NCI-H82 (cell line): ENCODE data around the gene PDPN.
"Not testable (repeated sequence)": the region's sequence is repeated elsewhere in the genome, so short reads cannot be mapped to it uniquely, and the experiment has no call there.

Source experiments
- DNase-seq: peaks from one replicate; lab custom pipeline; 2025; lab: John Stamatoyannopoulos, UW

PDPN gene

DNA sequence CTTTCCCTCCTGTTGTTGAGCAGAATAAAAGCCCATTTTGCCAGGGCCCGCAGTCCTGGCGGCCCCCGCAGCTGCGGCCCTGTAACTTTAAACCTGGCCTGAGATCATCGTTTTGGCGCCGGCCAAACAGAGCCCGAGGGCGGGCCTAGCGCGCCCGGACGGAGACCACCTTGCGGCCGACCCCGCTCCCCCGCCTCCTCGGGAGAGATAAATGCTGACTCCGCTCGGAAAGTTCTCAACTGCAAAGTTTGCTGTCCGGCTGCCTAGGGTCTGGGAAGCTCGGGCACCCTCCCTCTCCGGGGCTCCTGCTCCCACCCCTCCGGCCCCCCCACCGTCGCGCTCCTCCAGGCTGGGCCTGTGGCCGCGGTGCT is at the start of gene PDPN:
Gene PDPN, plus strand, starts transcription at position 238 of the 371 bp plus-strand sequence. CDS start 202 bp downstream, outside the sequence.
- no peak for DNase-seq

GRCh38 chr1:13535227-13535626 is 48.4 kb upstream of the PDPN start:
- DNase-seq, result no peak

- peak; percentile 48 for DNase-seq
Observed at GRCh38 chr1:13536571-13536970, 47.1 kb upstream of the PDPN start.

GRCh38 chr1:13538832-13539231 is 44.8 kb upstream of the PDPN start:
- no peak for DNase-seq

- DNase-seq, result no peak
Observed at GRCh38 chr1:13539683-13540082, 43.9 kb upstream of the PDPN start.

- DNase-seq, result no peak
Observed at GRCh38 chr1:13540866-13541265, 42.8 kb upstream of the PDPN start.

GRCh38 chr1:13541435-13542215 is 42.0 kb upstream of the PDPN start:
- DNase-seq, result no peak

DNA sequence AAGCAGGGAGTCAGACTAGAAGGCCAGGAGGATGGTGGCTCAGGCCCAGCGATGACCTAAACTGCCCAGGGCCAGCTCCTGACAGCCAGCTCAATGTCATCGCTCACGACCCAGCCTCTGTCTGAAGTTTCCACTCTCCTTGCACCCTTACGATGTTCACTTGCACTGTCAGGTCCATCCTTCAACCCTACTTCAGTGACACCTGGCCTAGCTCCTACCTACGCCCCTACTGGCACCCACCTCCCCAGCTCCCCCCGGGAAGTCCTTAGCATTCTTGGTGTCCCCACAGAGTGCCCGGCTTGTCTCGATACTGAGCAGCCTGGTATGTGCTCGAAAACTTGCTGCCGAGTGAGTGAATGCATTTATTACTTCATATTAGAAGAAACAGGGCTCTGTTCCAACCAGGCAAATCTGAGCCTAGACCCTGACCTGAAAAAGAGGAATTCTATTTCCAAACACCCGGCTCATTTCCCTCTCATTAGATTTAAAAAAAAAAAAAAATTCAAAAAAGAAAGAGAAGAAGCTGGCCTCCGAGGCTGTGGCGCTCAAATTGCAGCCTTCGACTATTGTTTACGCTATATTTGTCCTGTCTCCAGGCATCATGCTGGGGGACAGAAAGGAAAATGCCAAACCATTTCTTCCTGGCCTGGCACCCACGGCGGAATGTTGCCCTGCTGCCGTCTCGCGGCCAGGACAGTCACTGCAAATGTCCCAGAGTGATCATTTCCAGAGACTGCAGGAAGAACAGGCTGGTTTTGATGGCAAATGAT is 40.0 kb upstream of the PDPN start:
- DNase-seq, result peak; percentile 15

- DNase-seq, result no peak
Observed at GRCh38 chr1:13544221-13544556, 39.4 kb upstream of the PDPN start.

DNA sequence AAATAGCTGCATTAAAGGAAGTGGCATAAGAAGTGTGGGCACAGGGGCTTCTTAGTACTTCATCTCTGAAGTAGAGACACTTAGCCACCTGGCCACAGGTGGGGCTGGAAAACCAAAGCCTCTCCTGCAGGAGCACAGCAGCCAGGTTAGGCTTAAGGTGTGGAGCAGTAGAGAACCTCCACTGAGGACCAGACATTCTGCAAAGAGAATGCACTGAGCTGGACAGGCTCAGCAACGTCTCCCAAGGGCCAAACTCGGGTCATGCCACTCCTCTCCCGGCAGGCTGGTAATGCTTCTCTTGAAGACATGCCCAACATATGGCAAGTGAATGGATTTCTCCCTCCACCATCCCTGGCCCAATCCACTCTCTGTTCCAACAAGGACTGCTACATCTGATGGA is 36.8 kb upstream of the PDPN start:
- DNase-seq, result no peak

GRCh38 chr1:13548281-13548680 is 35.4 kb upstream of the PDPN start:
- no peak for DNase-seq

DNA sequence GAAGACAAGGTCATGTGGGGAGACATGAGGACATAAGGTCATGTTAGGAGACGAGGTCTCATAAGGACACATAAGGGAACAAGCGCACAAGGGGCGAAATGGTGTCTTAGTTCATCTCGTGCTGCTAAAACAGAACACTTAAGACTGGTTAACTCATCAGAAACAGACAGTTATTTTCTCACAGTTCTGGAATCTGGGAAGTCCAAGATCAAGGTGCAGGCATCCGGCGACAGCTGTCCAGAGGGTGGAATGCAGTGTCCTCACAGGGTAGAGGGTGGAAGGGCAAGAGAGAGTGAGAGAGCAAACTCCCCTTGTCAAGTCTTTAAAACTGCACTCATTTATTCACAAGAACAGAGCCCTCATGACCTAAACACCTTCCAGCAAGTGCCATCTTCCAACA is 34.6 kb upstream of the PDPN start:
- no peak for DNase-seq

DNA sequence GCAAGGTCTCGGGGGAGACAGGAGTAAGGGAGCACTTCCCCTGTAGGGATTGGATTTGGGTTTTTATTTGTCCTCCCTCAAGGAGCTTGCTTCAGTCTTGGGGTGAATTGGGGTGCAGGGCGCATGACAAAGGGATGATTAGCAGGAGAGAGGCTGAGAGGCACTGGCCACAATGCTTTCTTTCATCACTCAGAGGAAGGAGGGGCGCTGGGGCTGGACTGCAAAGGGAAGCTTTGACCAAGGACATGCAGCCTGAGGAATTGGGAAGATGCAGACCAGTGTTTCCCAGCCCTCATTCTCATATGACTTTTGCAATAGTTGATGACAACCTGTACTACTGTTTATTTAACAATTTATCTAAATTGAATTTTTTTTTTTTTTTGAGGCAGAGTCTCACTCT is 34.1 kb upstream of the PDPN start:
- no peak for DNase-seq

DNA sequence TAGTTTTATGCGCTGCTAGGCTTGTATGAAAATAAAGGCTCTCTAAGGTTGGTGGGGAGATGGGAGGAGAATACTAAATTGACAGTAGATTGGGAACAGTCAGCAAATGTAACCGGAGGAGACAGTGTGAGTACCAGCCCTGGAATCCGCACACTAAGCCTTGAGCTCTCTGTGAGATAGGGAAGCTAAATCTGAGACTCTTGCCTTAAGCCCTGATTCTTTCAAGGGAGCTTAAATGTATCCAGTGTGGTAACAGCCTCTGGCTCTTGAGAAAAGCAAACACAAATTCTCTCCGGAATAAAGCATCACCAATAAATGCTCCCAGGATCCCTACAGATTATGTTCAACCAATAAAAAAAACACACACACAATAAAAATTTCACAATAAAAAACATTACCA is 33.0 kb upstream of the PDPN start:
- peak; percentile 29 for DNase-seq

DNA sequence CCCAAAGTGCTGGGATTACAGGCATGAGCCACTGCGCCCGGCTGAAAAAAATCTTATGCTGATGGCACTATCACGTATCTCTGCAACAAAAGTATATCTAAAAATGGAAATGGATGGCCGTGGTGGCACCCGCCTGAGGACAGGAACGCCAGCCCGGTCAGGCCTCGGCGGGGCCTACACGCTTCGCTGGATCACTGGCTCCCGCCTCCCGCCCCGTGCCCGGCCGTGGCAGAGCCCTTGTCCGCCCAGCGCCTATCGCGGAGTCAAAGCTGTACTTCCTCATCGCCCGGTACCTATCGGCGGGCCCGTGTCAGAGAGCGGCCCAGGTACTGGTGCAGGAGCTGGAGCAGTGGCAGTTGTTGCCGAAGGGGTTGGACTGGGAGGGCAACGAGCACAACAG is 28.8 kb upstream of the PDPN start:
- DNase-seq, result no peak

DNA sequence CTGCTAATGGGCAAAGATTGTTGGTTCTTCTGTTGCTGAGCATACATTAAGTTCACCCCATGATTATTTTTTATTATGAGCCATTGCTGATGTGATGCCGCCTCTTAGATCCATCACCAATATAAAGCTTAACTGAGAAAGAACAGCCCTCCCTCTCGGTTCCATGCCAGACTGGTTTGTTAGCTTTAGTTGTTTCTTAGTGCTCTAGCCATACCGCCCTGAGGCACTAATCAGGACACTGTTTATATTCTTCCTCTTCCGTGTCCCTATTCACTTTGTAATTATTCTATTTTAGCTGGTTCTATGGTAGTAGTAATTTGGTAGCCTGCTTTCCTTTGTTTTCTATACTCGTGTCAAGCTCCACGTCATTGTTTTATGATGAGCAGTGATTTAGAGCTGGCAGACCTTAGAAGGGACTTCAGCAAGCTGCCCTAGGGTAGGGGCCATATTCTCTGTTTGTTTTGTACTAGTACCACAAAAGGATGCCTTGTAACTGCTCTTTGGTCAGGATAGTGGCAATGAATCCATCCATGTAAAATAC is 27.3 kb upstream of the PDPN start:
- no peak for DNase-seq

DNA sequence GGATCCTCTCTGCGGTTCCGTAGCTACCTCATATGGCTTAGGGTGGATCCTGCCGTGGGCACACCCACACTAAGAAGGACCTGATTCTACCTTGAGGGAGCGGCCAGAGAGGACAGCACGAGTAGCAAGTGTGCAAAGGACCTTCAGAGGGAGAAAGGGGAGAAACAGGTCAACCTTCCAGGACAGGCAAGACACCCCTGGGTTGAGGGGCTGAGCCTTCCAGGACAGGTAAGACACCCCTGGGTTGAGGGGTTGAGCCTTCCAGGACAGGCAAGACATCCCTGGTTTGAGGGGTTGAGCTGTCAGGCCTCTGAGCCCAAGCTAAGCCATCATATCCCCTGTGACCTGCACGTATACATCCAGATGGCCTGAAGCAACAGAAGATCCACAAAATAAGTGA is 23.1 kb upstream of the PDPN start:
- DNase-seq, result no peak

- DNase-seq, result not testable (repeated sequence)
Observed at GRCh38 chr1:13562981-13563380, 20.7 kb upstream of the PDPN start.

- DNase-seq, result no peak
Observed at GRCh38 chr1:13564073-13564472, 19.6 kb upstream of the PDPN start.

DNA sequence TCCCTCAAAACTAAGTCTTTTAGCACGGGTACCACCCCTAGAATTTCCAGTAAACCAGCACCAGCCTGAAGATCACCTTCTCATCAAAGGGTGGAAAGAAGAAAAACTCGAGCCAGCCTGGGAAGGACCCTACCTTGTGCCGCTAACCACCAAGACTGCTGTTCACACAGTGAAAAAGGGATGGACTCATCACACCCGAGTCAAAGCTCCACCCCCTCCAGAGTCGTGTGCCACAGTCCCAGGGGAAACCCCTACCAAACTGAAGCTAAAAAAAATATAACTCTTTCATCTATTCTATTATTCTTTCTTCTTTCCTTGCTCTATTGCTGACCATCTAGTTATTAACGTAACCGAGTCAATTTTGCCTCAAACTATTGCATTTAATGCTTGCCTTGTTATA is 13.2 kb upstream of the PDPN start:
- DNase-seq, result not testable (repeated sequence)

DNA sequence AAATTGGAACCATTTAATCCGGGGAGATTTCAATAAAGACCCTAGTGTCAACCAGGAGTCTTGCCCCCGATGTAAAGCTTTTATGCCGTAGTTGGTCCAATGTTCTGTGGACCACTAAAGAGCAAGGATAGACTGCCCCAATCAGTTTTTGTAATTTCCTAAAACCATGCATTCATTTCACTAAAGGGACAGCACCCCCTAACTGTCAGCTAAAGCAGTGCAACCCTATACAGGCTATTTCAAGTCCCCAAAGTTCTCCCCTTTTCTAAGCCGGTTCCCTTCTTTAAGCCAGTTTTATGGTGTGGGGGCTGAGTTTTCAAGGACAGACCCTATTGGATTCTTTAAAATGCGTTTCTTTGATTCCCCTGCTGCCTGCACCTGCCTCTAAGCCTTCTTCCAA is 12.7 kb upstream of the PDPN start:
- DNase-seq, result peak; percentile 11

DNA sequence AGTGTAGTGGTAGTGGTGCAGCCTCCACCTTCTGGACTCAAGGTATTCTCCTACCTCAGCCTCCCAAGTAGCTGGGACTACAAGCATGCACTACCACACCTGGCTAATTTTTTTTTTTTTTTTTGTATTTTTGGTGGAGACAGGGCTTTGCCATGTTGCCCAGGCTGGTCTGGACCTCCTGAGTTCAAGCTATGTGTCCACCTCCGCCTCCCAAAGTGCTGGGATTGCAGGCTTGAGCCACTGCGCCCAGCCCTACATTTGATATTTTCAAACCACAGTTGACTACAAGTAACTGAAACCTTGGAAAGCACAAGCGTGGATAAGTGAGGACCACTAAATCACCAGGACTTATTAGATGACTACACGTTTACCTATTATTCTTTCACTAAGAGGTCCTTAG is 10.0 kb upstream of the PDPN start:
- DNase-seq, result no peak

GRCh38 chr1:13576926-13577325 is 6.7 kb upstream of the PDPN start:
- DNase-seq, result no peak
